CD4-positive, alpha-beta T cell treated with Interleukin-17A for 4 hours (primary cell): ENCODE measurements around the gene ATRIP.
"Not testable (repeated sequence)": the region's sequence is repeated elsewhere in the genome, so short reads cannot be mapped to it uniquely, and the experiment has no call there.

ENCODE experiments used
- DNase-seq: peaks from one replicate; pipeline ENCODE4 v3.0.0-alpha.2; 2020; ENCODE audit warnings: mixed read lengths

The ATRIP gene

GRCh38 chr3:48439820-48440589, 6.5 kb upstream of the ATRIP start, which contains the start of the genes CCDC51 and TMA7:
Gene CCDC51 (minus strand): TSS chr3:48440119. CDS start chr3:48435128, 4,991 bp downstream.
Gene TMA7 (plus strand): TSS chr3:48440257. CDS start chr3:48440297, 40 bp downstream.
- peak; percentile 98 for DNase-seq

GRCh38 chr3:48440590-48440958, 6.0 kb upstream of the ATRIP start:
- peak; percentile 23 for DNase-seq

- DNase-seq = no peak
Observed at GRCh38 chr3:48441940-48442339, 4.6 kb upstream of the ATRIP start.

- no peak for DNase-seq
Observed at GRCh38 chr3:48445277-48445882, 1.2 kb upstream of the ATRIP start.

DNA sequence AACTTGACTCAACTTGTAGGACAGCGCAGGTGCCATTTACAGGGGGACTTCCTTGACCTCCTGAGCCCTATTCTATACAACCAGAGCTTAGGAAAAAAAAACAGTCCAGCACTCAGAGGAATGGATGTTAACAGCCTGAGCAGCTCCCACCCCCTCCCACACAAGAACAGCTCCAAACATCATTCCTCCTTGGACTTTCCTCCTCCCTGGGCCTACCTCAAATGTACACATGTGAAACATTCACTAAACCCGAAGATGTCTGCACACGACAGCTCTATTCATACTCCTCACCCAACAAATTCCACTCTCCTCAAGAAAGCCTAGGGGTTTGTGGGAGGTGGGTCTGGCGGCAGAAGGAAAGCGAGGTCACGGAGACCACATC, 503 bp upstream of the ATRIP start:
- DNase-seq = no peak

DNA sequence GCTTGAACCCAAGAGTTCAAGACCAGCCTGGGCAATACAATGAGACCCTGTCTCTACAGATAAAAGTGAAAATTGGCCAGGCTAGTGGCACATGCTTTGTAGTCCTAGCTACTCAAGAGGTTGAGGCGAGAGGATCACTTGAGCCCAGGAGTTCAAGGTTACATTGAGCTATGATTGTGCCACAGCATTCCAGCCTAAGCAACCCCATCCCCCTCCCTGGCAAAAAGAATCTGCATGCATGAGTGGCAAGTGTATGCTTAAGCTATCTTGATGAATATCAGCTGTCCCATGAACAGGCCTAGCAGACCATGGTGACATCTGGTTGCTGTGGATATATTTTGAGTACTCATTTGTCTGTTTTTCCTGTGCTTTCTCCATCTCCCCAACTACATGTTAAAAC, 4.7 kb downstream of the ATRIP start:
- no peak for DNase-seq

DNA sequence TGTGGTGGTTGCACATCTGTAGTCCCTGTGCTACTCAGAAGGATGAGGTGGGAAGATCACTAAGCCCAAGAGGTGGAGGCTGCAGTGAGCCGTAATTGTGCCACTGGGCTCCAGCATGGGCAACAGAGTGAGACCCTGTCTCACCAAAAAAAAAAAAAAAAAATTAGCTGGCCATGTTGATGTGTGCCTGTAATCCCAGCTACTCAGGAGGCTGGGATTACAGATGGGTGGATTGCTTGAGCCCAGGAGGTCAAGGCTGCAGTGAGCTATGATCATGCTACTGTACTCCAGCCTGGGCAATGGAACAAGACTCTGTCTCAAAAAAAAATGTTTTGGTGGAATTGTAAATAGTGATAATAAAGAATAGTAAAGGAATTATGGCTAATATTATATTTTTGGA, 9.9 kb downstream of the ATRIP start:
- no peak for DNase-seq

- DNase-seq = no peak
Observed at GRCh38 chr3:48459331-48459730, 12.8 kb downstream of the ATRIP start.

- no peak for DNase-seq
Observed at GRCh38 chr3:48459773-48460516, 13.4 kb downstream of the ATRIP start.

DNA sequence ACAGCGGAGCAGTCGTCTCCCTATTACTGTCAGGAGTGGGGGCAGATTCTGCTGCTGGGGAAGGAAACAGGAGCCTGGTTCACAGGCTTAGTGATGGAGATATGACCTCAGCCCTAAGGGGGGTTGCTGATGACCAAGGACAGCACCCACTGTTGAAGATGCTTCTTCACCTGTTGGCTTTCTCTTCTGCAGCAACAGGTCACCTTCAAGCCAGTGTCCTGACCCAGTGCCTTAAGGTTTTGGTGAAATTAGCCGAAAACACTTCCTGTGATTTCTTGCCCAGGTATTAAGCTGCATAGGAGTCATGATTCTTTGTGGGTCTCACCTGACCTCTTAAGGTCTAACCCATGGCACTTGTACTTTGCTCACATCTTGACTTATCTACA, 14.0 kb downstream of the ATRIP start:
- DNase-seq = no peak

- not testable (repeated sequence) for DNase-seq
Observed at GRCh38 chr3:48461767-48462166, 15.2 kb downstream of the ATRIP start.

- no peak for DNase-seq
Observed at GRCh38 chr3:48463703-48464102, 17.2 kb downstream of the ATRIP start.

DNA sequence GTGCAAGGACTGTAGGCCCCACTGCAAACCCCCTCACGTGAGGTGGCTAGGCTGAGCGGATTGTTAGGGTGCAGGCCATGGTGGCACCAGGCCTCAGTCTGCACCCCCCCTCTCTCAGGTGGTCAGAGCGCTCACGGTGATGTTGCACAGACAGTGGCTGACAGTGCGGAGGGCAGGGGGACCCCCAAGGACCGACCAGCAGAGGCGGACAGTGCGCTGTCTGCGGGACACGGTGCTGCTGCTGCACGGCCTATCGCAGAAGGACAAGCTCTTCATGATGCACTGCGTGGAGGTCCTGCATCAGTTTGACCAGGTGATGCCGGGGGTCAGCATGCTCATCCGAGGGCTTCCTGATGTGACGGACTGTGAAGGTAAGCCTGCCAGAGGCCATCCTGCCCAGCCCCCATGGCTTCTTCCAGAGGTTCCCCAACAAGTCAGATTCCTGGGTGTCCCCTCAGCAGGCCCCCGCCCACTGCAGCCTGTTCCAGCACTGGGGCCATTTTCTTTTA, 18.2 kb downstream of the ATRIP start:
- DNase-seq = no peak

DNA sequence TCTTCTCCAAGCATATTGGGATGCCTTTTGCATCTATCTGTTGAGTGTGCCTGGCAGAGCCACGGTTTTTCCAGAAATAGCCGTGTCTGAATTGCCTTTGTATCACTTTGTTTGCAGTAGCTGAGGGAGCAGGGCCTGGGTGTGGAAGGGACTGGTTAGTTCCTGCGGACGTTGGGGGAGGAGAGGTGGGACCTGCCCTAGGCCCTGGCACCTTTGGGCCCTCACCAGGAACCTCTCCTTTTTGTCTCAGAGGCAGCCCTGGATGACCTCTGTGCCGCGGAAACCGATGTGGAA, 18.6 kb downstream of the ATRIP start:
- DNase-seq = no peak

DNA sequence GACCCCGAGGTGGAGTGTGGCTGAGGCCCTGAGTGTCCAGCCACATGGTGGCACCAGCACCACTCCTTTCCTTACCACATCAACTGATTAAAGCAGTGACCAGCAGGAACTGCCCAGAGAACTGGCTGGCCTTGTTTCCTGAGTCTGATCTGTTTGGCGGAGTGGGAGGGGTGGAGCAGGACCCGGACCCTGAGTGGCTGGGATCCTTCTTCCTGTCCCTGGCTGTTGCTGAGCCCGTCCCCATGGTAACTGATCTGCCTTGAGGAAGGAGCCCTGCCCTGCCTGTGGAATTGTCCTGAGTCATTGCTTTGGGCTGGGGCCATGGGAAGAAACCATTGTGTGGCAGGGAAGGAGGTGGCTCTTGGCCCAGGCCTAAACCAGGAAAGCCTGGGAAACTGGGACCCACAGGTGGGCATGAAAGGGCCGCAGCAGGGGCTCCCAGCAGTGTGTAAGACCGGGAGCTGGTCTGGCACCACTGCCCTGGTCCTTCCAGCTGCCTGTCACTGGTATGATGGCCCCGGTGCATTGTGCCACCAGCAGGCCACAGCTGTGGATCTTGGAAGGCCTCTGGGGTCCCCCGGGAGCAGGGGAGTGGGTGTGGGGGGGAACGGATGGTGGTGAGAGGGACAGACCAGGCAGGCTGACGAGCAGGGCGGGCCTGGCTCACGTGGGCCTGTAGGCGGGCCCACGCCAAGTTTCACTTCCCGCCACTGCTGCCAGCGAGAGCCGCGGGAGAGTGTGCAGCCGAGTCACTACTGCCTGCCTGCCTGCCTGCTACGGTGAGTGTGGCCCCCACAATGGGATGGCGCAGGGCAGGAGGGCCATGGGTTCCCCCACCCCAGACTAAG, 19.2 kb downstream of the ATRIP start:
- peak; percentile 84 for DNase-seq

- peak; percentile 51 for DNase-seq
Observed at GRCh38 chr3:48466386-48467109, 20.0 kb downstream of the ATRIP start.

- DNase-seq = no peak
Observed at GRCh38 chr3:48467110-48467454, 20.5 kb downstream of the ATRIP start.

- DNase-seq = no peak
Observed at GRCh38 chr3:48467473-48468267, 21.1 kb downstream of the ATRIP start.

- no peak for DNase-seq
Observed at GRCh38 chr3:48468329-48468731, 21.8 kb downstream of the ATRIP start.

DNA sequence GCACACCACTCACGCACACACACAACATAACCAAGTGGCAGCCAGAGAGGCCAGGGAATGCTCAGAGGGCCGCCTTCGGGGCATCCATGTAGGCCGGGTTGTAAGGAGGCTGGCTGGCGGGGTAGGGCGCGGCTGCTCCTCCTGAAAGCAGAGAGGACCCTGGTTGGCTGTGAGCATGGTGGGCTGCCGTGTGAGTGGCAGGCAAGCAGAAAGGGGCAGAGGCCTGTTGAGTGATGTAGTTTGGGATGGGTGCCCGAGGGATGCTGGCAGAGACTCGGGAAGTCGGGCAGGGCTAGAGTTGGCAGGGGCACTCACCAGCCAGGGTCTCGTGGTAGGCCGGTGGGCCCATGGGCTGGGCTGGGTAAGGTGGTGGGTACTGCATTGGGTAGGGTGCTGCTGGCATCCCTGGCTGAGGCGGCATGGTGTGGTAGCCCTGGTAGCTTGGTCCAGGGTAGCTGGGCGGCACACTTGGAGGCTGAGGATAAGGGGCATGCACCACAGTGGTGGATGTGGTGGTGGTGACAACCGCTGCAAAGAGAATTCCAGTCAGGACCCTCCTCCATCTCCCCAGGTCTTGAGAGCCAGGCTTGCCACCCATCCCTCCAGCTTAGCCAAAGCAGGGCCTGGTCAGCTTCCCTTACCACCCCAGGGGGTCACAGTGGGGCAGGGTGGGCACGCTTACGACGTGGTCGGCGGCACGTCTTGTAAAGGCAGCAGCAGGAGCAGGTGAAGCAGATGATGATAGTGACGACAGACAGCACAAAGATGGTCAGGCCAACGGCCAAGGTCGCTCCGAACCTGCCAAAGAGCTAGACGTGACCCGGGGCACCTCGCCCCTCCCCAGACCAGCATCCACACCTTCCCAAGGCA, 22.7 kb downstream of the ATRIP start:
- no peak for DNase-seq
